ENCODE results near the gene BICC1. TPM values are rescaled to one million over a fixed set of nuclear protein-coding genes. Genes with fewer than 3 reads are reported as not detected.

The BICC1 gene
- total RNA-seq, 2 donors from 2014 or later = 35.3 to 42.0 TPM

GRCh38 chr10:58638388-58638787 is 125.7 kb downstream of the BICC1 start:
- DNase-seq = no peak
- TF ChIP-seq CTCF (IDR thresholded peaks at IDR 0.05) = no peak
- TF ChIP-seq POLR2A (IDR thresholded peaks at IDR 0.05) = no peak
- ATAC-seq = no peak
- no peak overlapping the region for H3K27ac ChIP-seq
- intact Hi-C loops (cut with DNase I) = no loop called here
- 65 to 71% methylated on average over 5 of the region's 5 CpGs for WGBS, 2 donors
- peaks cover 24% of the 10 kb centered on the region for H3K4me1 ChIP-seq
- H3K9me3 ChIP-seq = no peaks in the 10 kb centered on the region
- H3K4me3 ChIP-seq = no peak overlapping the region
- no peaks in the 10 kb centered on the region for H3K36me3 ChIP-seq (replicated peaks in 1 of 2; ENCODE audit: insufficient read depth in 1 of 2, low read depth in 2 of 2)
- no peaks in the 10 kb centered on the region for H3K27me3 ChIP-seq

- WGBS, 2 donors = 8 to 16% methylated on average over 5 of the region's 5 CpGs
- peak overlapping the region in 1 of 4 donors; percentile 15 for H3K27ac ChIP-seq
- peak in 1 of 4 donors; percentile 12 for DNase-seq
Observed at GRCh38 chr10:58641095-58641531, 128.4 kb downstream of the BICC1 start.

GRCh38 chr10:58641708-58642107 is 129.0 kb downstream of the BICC1 start:
- no peak for ATAC-seq
- H3K27ac ChIP-seq = peak overlapping the region in 1 of 4 donors; percentile 15
- 12 to 14% methylated on average over 2 of the region's 2 CpGs for WGBS, 2 donors
- H3K27me3 ChIP-seq = no peaks in the 10 kb centered on the region
- H3K9me3 ChIP-seq = no peaks in the 10 kb centered on the region
- peaks cover 27% of the 10 kb centered on the region for H3K4me1 ChIP-seq
- TF ChIP-seq CTCF (IDR thresholded peaks at IDR 0.05) (no peak), POLR2A (IDR thresholded peaks at IDR 0.05) (no peak)
- H3K4me3 ChIP-seq = no peak overlapping the region
- H3K36me3 ChIP-seq (replicated peaks in 1 of 2; ENCODE audit: insufficient read depth in 1 of 2, low read depth in 2 of 2) = no peaks in the 10 kb centered on the region
- intact Hi-C loops (cut with DNase I) = no loop called here
- DNase-seq = no peak

More at GRCh38 chr10:58641095-58641531, 128.4 kb downstream of the BICC1 start:
- peak; percentile 37 for ATAC-seq
- no peak overlapping the region for H3K4me3 ChIP-seq
- H3K4me1 ChIP-seq = peaks cover 27% of the 10 kb centered on the region
- H3K9me3 ChIP-seq = no peaks in the 10 kb centered on the region
- H3K36me3 ChIP-seq (replicated peaks in 1 of 2; ENCODE audit: insufficient read depth in 1 of 2, low read depth in 2 of 2) = no peaks in the 10 kb centered on the region
- intact Hi-C loops (cut with DNase I) = no loop called here
- no peak for TF ChIP-seq POLR2A (IDR thresholded peaks at IDR 0.05)
- TF ChIP-seq CTCF (IDR thresholded peaks at IDR 0.05) = no peak
- H3K27me3 ChIP-seq = no peaks in the 10 kb centered on the region

- no peak overlapping the region for H3K4me3 ChIP-seq
- TF ChIP-seq POLR2A (IDR thresholded peaks at IDR 0.05) = no peak
- TF ChIP-seq CTCF (IDR thresholded peaks at IDR 0.05) = no peak
- no peak for DNase-seq
- H3K27ac ChIP-seq = no peak overlapping the region
- ATAC-seq = no peak
- WGBS, 2 donors = 34 to 54% methylated on average over 3 of the region's 3 CpGs
- no peaks in the 10 kb centered on the region for H3K9me3 ChIP-seq
- H3K36me3 ChIP-seq (replicated peaks in 1 of 2; ENCODE audit: insufficient read depth in 1 of 2, low read depth in 2 of 2) = no peaks in the 10 kb centered on the region
- peaks cover 25% of the 10 kb centered on the region for H3K4me1 ChIP-seq
- intact Hi-C loops (cut with DNase I) = no loop called here
- H3K27me3 ChIP-seq = no peaks in the 10 kb centered on the region
Observed at GRCh38 chr10:58642283-58642682, 129.6 kb downstream of the BICC1 start.

- Histone ChIP-seq H3K27ac (no peak overlapping the region), H3K9me3 (no peaks in the 10 kb centered on the region), H3K36me3 (replicated peaks in 1 of 2; ENCODE audit: insufficient read depth in 1 of 2, low read depth in 2 of 2) (no peaks in the 10 kb centered on the region), H3K4me3 (no peak overlapping the region), H3K4me1 (peaks cover 23% of the 10 kb centered on the region), H3K27me3 (no peaks in the 10 kb centered on the region)
- no peak for TF ChIP-seq CTCF (IDR thresholded peaks at IDR 0.05)
- TF ChIP-seq POLR2A (IDR thresholded peaks at IDR 0.05) = no peak
- 31 to 54% methylated on average over 3 to 4 of the region's 4 CpGs for WGBS, 2 donors
- no peak for DNase-seq
- intact Hi-C loops (cut with DNase I) = no loop called here
- ATAC-seq = no peak
Observed at GRCh38 chr10:58642916-58643428, 130.3 kb downstream of the BICC1 start.
